Measurements from ENCODE around the gene PTPRH.

DNA sequence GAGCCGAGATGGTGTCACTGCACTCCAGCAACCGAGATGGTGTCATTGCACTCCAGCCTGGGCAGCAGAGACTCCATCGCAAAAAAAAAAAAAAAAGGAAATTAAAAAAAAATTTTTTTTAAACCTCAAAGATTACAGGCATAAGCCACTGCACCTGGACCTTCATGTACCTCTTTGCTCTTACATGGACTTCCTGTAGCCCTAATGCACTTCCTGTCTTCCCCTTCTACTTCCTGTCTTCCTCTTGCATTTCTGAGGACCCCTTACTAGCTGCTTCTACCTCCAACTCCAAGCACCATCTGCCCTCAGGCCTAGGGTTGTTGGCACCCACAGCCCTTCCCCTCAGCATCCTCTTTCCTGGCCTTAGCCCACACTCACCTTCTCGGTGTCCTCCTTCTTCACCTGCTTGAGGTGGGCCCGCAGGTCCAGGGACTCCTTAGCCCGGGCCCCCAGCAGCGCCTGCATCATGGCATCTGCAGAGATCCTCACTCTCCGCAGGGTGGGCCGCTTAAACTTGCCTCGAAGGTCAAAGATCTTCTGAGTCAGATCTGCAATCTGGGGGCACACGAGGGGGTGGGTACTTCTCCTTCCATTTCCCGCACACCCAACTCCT lies 55.5 kb downstream of the PTPRH start:
- TF ChIP-seq, protein P1, sequence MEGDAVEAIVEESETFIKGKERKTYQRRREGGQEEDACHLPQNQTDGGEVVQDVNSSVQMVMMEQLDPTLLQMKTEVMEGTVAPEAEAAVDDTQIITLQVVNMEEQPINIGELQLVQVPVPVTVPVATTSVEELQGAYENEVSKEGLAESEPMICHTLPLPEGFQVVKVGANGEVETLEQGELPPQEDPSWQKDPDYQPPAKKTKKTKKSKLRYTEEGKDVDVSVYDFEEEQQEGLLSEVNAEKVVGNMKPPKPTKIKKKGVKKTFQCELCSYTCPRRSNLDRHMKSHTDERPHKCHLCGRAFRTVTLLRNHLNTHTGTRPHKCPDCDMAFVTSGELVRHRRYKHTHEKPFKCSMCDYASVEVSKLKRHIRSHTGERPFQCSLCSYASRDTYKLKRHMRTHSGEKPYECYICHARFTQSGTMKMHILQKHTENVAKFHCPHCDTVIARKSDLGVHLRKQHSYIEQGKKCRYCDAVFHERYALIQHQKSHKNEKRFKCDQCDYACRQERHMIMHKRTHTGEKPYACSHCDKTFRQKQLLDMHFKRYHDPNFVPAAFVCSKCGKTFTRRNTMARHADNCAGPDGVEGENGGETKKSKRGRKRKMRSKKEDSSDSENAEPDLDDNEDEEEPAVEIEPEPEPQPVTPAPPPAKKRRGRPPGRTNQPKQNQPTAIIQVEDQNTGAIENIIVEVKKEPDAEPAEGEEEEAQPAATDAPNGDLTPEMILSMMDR (IDR thresholded peaks at IDR 0.05 in 4 of 5, conservative IDR thresholded peaks at IDR 0.05 in 1 of 5): no peak
- no peak for TF ChIP-seq POLR2A (IDR thresholded peaks at IDR 0.05)

Data from gastrocnemius medialis (tissue), 4 donors.